Mesenchymal stem cell (in vitro differentiated cells and primary cell): ENCODE data around the gene NRP2.

Experiments used
- DNase-seq: peaks from one replicate; pipeline ENCODE4 v3.0.0-alpha.2; 2013
- H2AFZ ChIP-seq: one replicate; pipeline ENCODE4 v1.6.1; 2013; ENCODE audit warnings: low read depth, mild to moderate bottlenecking, control low read depth, inconsistent platforms, low read length, moderate library complexity
- H2AK5ac ChIP-seq: 2 replicates; pipeline ENCODE4 v1.6.1; 2013; ENCODE audit warnings: low read length, moderate library complexity, mild to moderate bottlenecking, inconsistent platforms; ENCODE audit not compliant: severe bottlenecking
- H2BK120ac ChIP-seq: one replicate; pipeline ENCODE4 v1.6.1; 2013; ENCODE audit warnings: low read depth, mild to moderate bottlenecking, inconsistent platforms, low read length, moderate library complexity
- H2BK12ac ChIP-seq, 2 experiments: one replicate each; pipeline ENCODE4 v1.6.1; 2013; ENCODE audit warnings: inconsistent platforms in 2 of 2, low read length in 2 of 2, mild to moderate bottlenecking in 2 of 2, moderate library complexity in 2 of 2, control low read depth in 1 of 2
- H2BK15ac ChIP-seq: one replicate; pipeline ENCODE4 v1.6.1; 2013; ENCODE audit warnings: mild to moderate bottlenecking, low read depth, inconsistent platforms; ENCODE audit not compliant: poor library complexity, severe bottlenecking
- H2BK5ac ChIP-seq: 2 replicates; pipeline ENCODE4 v1.6.1; 2013; ENCODE audit warnings: low read depth, mild to moderate bottlenecking, low read length, control low read depth, inconsistent platforms; ENCODE audit not compliant: poor library complexity, severe bottlenecking
- H3K14ac ChIP-seq, 2 experiments: one replicate each; pipeline ENCODE4 v1.6.1; 2013; ENCODE audit warnings: inconsistent platforms in 2 of 2, low read length in 2 of 2, control low read depth in 1 of 2, mild to moderate bottlenecking in 1 of 2, moderate library complexity in 1 of 2
- H3K18ac ChIP-seq, 2 experiments: one replicate each; pipeline ENCODE4 v1.6.1; 2013; ENCODE audit warnings: inconsistent platforms in 2 of 2, low read length in 2 of 2, control low read depth in 1 of 2, low read depth in 1 of 2, mild to moderate bottlenecking in 1 of 2
- H3K23ac ChIP-seq, 2 experiments: one replicate each; pipeline ENCODE4 v1.6.1; 2013; ENCODE audit warnings: inconsistent platforms in 2 of 2, low read length in 2 of 2, mild to moderate bottlenecking in 2 of 2, moderate library complexity in 2 of 2, control low read depth in 1 of 2
- H3K27ac ChIP-seq: 2 replicates; pipeline ENCODE4 v1.5.1; 2013; ENCODE audit warnings: mild to moderate bottlenecking, moderate library complexity, low read length, control low read depth, inconsistent platforms; ENCODE audit not compliant: poor library complexity, severe bottlenecking
- H3K27me3 ChIP-seq, 2 experiments: 2 replicates each; pipeline versions ENCODE4 v1.6.1 to v1.7.0; 2013; ENCODE audit warnings: low read length in 2 of 2, mild to moderate bottlenecking in 2 of 2, moderate library complexity in 2 of 2, control low read depth in 1 of 2, inconsistent platforms in 1 of 2; ENCODE audit not compliant: control insufficient read depth in 1 of 2, insufficient read depth in 1 of 2
- H3K36me3 ChIP-seq, 2 experiments: 2 replicates each; pipeline versions ENCODE4 v1.6.1 to v1.7.0; 2013; ENCODE audit warnings: low read length in 2 of 2, control low read depth in 1 of 2, inconsistent platforms in 1 of 2, low read depth in 1 of 2, mild to moderate bottlenecking in 1 of 2; ENCODE audit not compliant: insufficient read depth in 2 of 2, control insufficient read depth in 1 of 2
- H3K4ac ChIP-seq, 2 experiments: one replicate each; pipeline ENCODE4 v1.6.1; 2013; ENCODE audit warnings: inconsistent platforms in 2 of 2, low read length in 2 of 2, mild to moderate bottlenecking in 2 of 2, moderate library complexity in 2 of 2, control low read depth in 1 of 2, low read depth in 1 of 2
- H3K4me1 ChIP-seq: 2 replicates; pipeline ENCODE4 v1.6.1; 2013; ENCODE audit warnings: low read depth, low read length, control low read depth; ENCODE audit not compliant: control insufficient read depth, insufficient read depth
- H3K4me2 ChIP-seq: 2 replicates; pipeline ENCODE4 v1.6.1; 2013; ENCODE audit warnings: low read length, mild to moderate bottlenecking, inconsistent platforms; ENCODE audit not compliant: poor library complexity, severe bottlenecking
- H3K4me3 ChIP-seq, 2 experiments: 2 replicates each; pipeline versions ENCODE4 v1.5.1 to v1.7.0; 2013; ENCODE audit warnings: low read length in 2 of 2, mild to moderate bottlenecking in 2 of 2, control low read depth in 1 of 2, low read depth in 1 of 2; ENCODE audit not compliant: insufficient read depth in 1 of 2
- H3K79me1 ChIP-seq: replicated peaks from 2 replicates; pipeline ENCODE4 v1.6.1; 2013; ENCODE audit warnings: mild to moderate bottlenecking, control low read depth, low read length, inconsistent platforms; ENCODE audit not compliant: poor library complexity, severe bottlenecking
- H3K9ac ChIP-seq: 2 replicates; pipeline ENCODE4 v1.7.0; 2013; ENCODE audit warnings: mild to moderate bottlenecking, low read length, moderate library complexity
- H3K9me3 ChIP-seq: 2 replicates; pipeline ENCODE4 v1.7.0; 2013; ENCODE audit warnings: mild to moderate bottlenecking, low read length; ENCODE audit not compliant: control insufficient read depth
- H4K8ac ChIP-seq: one replicate; pipeline ENCODE4 v1.6.1; 2013; ENCODE audit warnings: inconsistent platforms, mild to moderate bottlenecking, low read length, moderate library complexity
- H4K91ac ChIP-seq: one replicate; pipeline ENCODE4 v1.6.1; 2013; ENCODE audit warnings: mild to moderate bottlenecking, low read length, inconsistent platforms
- WGBS: methylation state at CpG from one replicate; pipeline ENCODE4 v1.1.7; 2013; ENCODE audit warnings: mixed read lengths; 5-methylcytosine and 5-hydroxymethylcytosine counted together

The NRP2 gene

GRCh38 chr2:205684871-205685313 is 2.6 kb downstream of the NRP2 start:
- Histone ChIP-seq H3K9ac (peak overlapping the region; percentile 88), H3K79me1 (peaks cover 31% of the 10 kb centered on the region), H3K4ac (peak overlapping the region in 1 of 2 experiments; percentile 72), H2AFZ (no peak overlapping the region), H4K91ac (peak overlapping the region; percentile 25), H3K36me3 (peaks cover 0 to 4% of the 10 kb centered on the region in 2 experiments), H3K4me1 (peaks cover 29% of the 10 kb centered on the region), H3K9me3 (no peaks in the 10 kb centered on the region), H2BK15ac (peak overlapping the region; percentile 78), H3K14ac (peak overlapping the region in 1 of 2 experiments; percentile 26), H3K27me3 (no peaks in the 10 kb centered on the region), H4K8ac (peak overlapping the region; percentile 52), H2BK5ac (no peak overlapping the region), H2BK120ac (peak overlapping the region; percentile 36), H2AK5ac (no peak overlapping the region), H3K23ac (peak overlapping the region in 1 of 2 experiments; percentile 86), H2BK12ac (peak overlapping the region; percentile 63 to 90), H3K27ac (peak overlapping the region; percentile 54), H3K4me2 (peak overlapping the region; percentile 80), H3K4me3 (peak overlapping the region; percentile 72 to 84), H3K18ac (peak overlapping the region; percentile 82 to 92)
- DNase-seq = peak; percentile 57
- 2% methylated on average over 34 of the region's 35 CpGs for WGBS

GRCh38 chr2:205685314-205686055 is 3.2 kb downstream of the NRP2 start:
- no peaks in the 10 kb centered on the region for H3K9me3 ChIP-seq
- H3K23ac ChIP-seq = peak overlapping the region in 1 of 2 experiments; percentile 94
- H2BK15ac ChIP-seq = peak overlapping the region; percentile 78
- H3K9ac ChIP-seq = peak overlapping the region; percentile 88
- H2AFZ ChIP-seq = peak overlapping the region; percentile 46
- H3K4me1 ChIP-seq = peaks cover 29% of the 10 kb centered on the region
- peak overlapping the region; percentile 56 to 71 for H3K4ac ChIP-seq
- H3K36me3 ChIP-seq = peaks cover 0 to 4% of the 10 kb centered on the region in 2 experiments
- no peaks in the 10 kb centered on the region for H3K27me3 ChIP-seq
- DNase-seq = peak; percentile 78
- peak overlapping the region; percentile 82 to 92 for H3K18ac ChIP-seq
- H4K8ac ChIP-seq = peak overlapping the region; percentile 73
- H3K4me2 ChIP-seq = peak overlapping the region; percentile 80
- under 1% methylated on average over 68 of the region's 72 CpGs for WGBS
- peak overlapping the region; percentile 36 for H2BK120ac ChIP-seq
- peaks cover 34% of the 10 kb centered on the region for H3K79me1 ChIP-seq
- H2BK12ac ChIP-seq = peak overlapping the region; percentile 63 to 90
- H3K27ac ChIP-seq = peak overlapping the region; percentile 59
- H3K14ac ChIP-seq = peak overlapping the region in 1 of 2 experiments; percentile 94
- H2BK5ac ChIP-seq = peak overlapping the region; percentile 83
- H4K91ac ChIP-seq = peak overlapping the region; percentile 22
- peak overlapping the region; percentile 72 to 84 for H3K4me3 ChIP-seq
- no peak overlapping the region for H2AK5ac ChIP-seq

GRCh38 chr2:205686056-205686782 is 3.9 kb downstream of the NRP2 start:
- H3K4me2 ChIP-seq = peak overlapping the region; percentile 80
- H2AK5ac ChIP-seq = peak overlapping the region; percentile 73
- peaks cover 39% of the 10 kb centered on the region for H3K79me1 ChIP-seq
- no peak overlapping the region for H3K27ac ChIP-seq
- peak overlapping the region in 1 of 2 experiments; percentile 81 for H3K14ac ChIP-seq
- peak overlapping the region; percentile 27 to 91 for H3K4ac ChIP-seq
- WGBS = 1% methylated on average over 40 of the region's 45 CpGs
- H2BK120ac ChIP-seq = peak overlapping the region; percentile 78
- H4K91ac ChIP-seq = no peak overlapping the region
- H2AFZ ChIP-seq = peak overlapping the region; percentile 39
- peak overlapping the region; percentile 72 to 92 for H3K18ac ChIP-seq
- H3K4me1 ChIP-seq = peaks cover 29% of the 10 kb centered on the region
- H4K8ac ChIP-seq = peak overlapping the region; percentile 89
- no peaks in the 10 kb centered on the region for H3K27me3 ChIP-seq
- H3K9ac ChIP-seq = peak overlapping the region; percentile 88
- peaks cover 0 to 4% of the 10 kb centered on the region in 2 experiments for H3K36me3 ChIP-seq
- peak overlapping the region; percentile 68 for H2BK15ac ChIP-seq
- peak overlapping the region; percentile 83 for H2BK5ac ChIP-seq
- H3K23ac ChIP-seq = no peak overlapping the region
- H3K9me3 ChIP-seq = no peaks in the 10 kb centered on the region
- H3K4me3 ChIP-seq = peak overlapping the region; percentile 72 to 84
- H2BK12ac ChIP-seq = peak overlapping the region; percentile 21 to 61
- peak; percentile 64 for DNase-seq
